UCSD-AML1 (cell line): Measurements from ENCODE around the gene CEP72.

Experiments
- DNase-seq: peaks from one replicate; lab custom pipeline; 2025; ENCODE audit not compliant: unreplicated experiment; lab: John Stamatoyannopoulos, UW

CEP72 gene

GRCh38 chr5:652773-653350 is 40.7 kb downstream of the CEP72 start:
- DNase-seq, result no peak

GRCh38 chr5:654071-654778 is 42.1 kb downstream of the CEP72 start:
- DNase-seq, result no peak

GRCh38 chr5:655406-655805 is 43.3 kb downstream of the CEP72 start:
- no peak for DNase-seq

GRCh38 chr5:657570-657969 is 45.4 kb downstream of the CEP72 start:
- no peak for DNase-seq

- DNase-seq, result no peak
Measured at GRCh38 chr5:658103-658502, 46.0 kb downstream of the CEP72 start.

GRCh38 chr5:659496-660263 is 47.5 kb downstream of the CEP72 start:
- no peak for DNase-seq

- DNase-seq, result no peak
Measured at GRCh38 chr5:660491-661030, 48.4 kb downstream of the CEP72 start.

- no peak for DNase-seq
Measured at GRCh38 chr5:661891-662750, 50.0 kb downstream of the CEP72 start.

- no peak for DNase-seq
Measured at GRCh38 chr5:662751-663435, 50.8 kb downstream of the CEP72 start.

- no peak for DNase-seq
Measured at GRCh38 chr5:663436-664342, 51.5 kb downstream of the CEP72 start.

- no peak for DNase-seq
Measured at GRCh38 chr5:664343-664993, 52.3 kb downstream of the CEP72 start.

- no peak for DNase-seq
Measured at GRCh38 chr5:664994-665360, 52.8 kb downstream of the CEP72 start.

- no peak for DNase-seq
Measured at GRCh38 chr5:665541-665955, 53.4 kb downstream of the CEP72 start.

- DNase-seq, result no peak
Measured at GRCh38 chr5:665956-666711, 54.0 kb downstream of the CEP72 start.

- DNase-seq, result no peak
Measured at GRCh38 chr5:666816-667498, 54.8 kb downstream of the CEP72 start.

GRCh38 chr5:668283-668995 is 56.3 kb downstream of the CEP72 start:
- no peak for DNase-seq
